ENCODE measurements around the gene PLEKHG4.

GRCh38 chr16:67312719-67313118 lies 33.4 kb downstream of the PLEKHG4 start:
- TF ChIP-seq CTCF (IDR thresholded peaks at IDR 0.05) (no peak), POLR2A (IDR thresholded peaks at IDR 0.05) (no peak)

Data from uterus (tissue), 2 donors.